H1 (cell line): Measurements from ENCODE around the gene PHLPP1. TPM values are rescaled to one million over a fixed set of nuclear protein-coding genes. Genes with fewer than 3 reads are reported as not detected.

Source experiments
- CTCF ChIA-PET: fragments of 300-600 bp; sonication (Branson Sonifier 250); formaldehyde crosslinking; loops from one replicate; lab custom pipeline; 2021; ENCODE audit not compliant: partially characterized antibody; lab: Charles Lee
- POLR2A ChIA-PET: fragments of 300-600 bp; sonication (Branson Sonifier 250); formaldehyde crosslinking; loops from one replicate; lab custom pipeline; 2021; ENCODE audit warnings: inconsistent platforms; ENCODE audit not compliant: partially characterized antibody; lab: Charles Lee
- DNase-seq, 2 experiments: peaks; one replicate each; pipeline versions ENCODE4 v3.0.0 to v3.0.0-alpha.2; 2010 to 2022; ENCODE audit warnings: low spot score in 2 of 2, low read depth in 1 of 2, mixed read lengths in 1 of 2
- FAIRE-seq: peaks from 2 replicates; lab custom pipeline; 2011; peaks lifted over from hg19 to GRCh38; lab: Jason Lieb, UNC
- H2AFZ ChIP-seq: 2 replicates; pipeline ENCODE4 v1.8.1; 2012; ENCODE audit warnings: low read length, inconsistent platforms
- H2AK5ac ChIP-seq: 2 replicates; pipeline ENCODE4 v1.6.1; 2013; ENCODE audit warnings: low read depth, low read length
- H2BK120ac ChIP-seq: replicated peaks from 2 replicates; pipeline ENCODE3; 2013; ENCODE audit warnings: low read depth, low read length, inconsistent platforms
- H2BK12ac ChIP-seq: 2 replicates; pipeline ENCODE4 v1.6.1; 2013; ENCODE audit warnings: low read depth, low read length
- H2BK15ac ChIP-seq: 2 replicates; pipeline ENCODE4 v1.6.1; 2013; ENCODE audit warnings: low read length
- H2BK20ac ChIP-seq: 2 replicates; pipeline ENCODE4 v1.6.1; 2013; ENCODE audit warnings: low read length
- H2BK5ac ChIP-seq: 2 replicates; pipeline ENCODE4 v1.6.1; 2013; ENCODE audit warnings: low read depth, low read length
- H3K14ac ChIP-seq: 2 replicates; pipeline ENCODE4 v1.6.1; 2013; ENCODE audit warnings: inconsistent platforms; ENCODE audit not compliant: insufficient read length
- H3K18ac ChIP-seq: 2 replicates; pipeline ENCODE4 v1.6.1; 2013; ENCODE audit warnings: low read length; ENCODE audit errors: extremely low read depth
- H3K23ac ChIP-seq: 2 replicates; pipeline ENCODE4 v1.6.1; 2013; ENCODE audit warnings: inconsistent platforms; ENCODE audit not compliant: insufficient read length
- H3K23me2 ChIP-seq: 2 replicates; pipeline ENCODE4 v1.6.1; 2013; ENCODE audit warnings: low read depth, low read length
- H3K27ac ChIP-seq: 2 replicates; pipeline ENCODE4 v1.6.1; 2011; ENCODE audit warnings: low read depth, low read length, inconsistent platforms
- H3K27me3 ChIP-seq, 4 experiments: replicated peaks in 1 of 4; 1 replicate in 1 of 4; 2 replicates in 3 of 4; pipeline versions ENCODE4 v1.6.1 to v1.8.1; 2011 to 2013; ENCODE audit warnings: low read length in 3 of 4, mild to moderate bottlenecking in 3 of 4, inconsistent platforms in 2 of 4, mixed read lengths in 2 of 4, moderate library complexity in 1 of 4; ENCODE audit not compliant: control insufficient read depth in 3 of 4, insufficient read depth in 3 of 4; ENCODE audit errors: extremely low read depth in 1 of 4
- H3K36me3 ChIP-seq, 4 experiments: 2 replicates each; pipeline versions ENCODE4 v1.6.1 to v1.8.1; 2011 to 2013; ENCODE audit warnings: mild to moderate bottlenecking in 4 of 4, low read length in 3 of 4, moderate library complexity in 2 of 4, control low read depth in 1 of 4, inconsistent platforms in 1 of 4; ENCODE audit not compliant: insufficient read depth in 4 of 4, control insufficient read depth in 2 of 4
- H3K4ac ChIP-seq: replicated peaks from 2 replicates; pipeline ENCODE3; 2013; ENCODE audit warnings: low read length, low read depth, mixed read lengths, inconsistent platforms; ENCODE audit not compliant: insufficient read length
- H3K4me1 ChIP-seq, 4 experiments: replicated peaks in 1 of 4; 1 replicate in 1 of 4; 2 replicates in 3 of 4; pipeline versions ENCODE4 v1.6.1 to v1.8.1; 2011 to 2013; ENCODE audit warnings: low read length in 3 of 4, inconsistent platforms in 2 of 4, mixed read lengths in 1 of 4; ENCODE audit not compliant: insufficient read depth in 4 of 4, control insufficient read depth in 3 of 4
- H3K4me2 ChIP-seq, 2 experiments: 2 replicates each; pipeline versions ENCODE4 v1.6.1 to v1.8.1; 2011 to 2013; ENCODE audit warnings: low read depth in 2 of 2, low read length in 2 of 2, control low read depth in 1 of 2, inconsistent platforms in 1 of 2, mild to moderate bottlenecking in 1 of 2; ENCODE audit not compliant: insufficient read depth in 1 of 2
- H3K4me3 ChIP-seq, 4 experiments: fragments of 200-600, 300-600 bp in 1 of 4; sonication (generic), shearing (Covaris generic), sonication (Bioruptor Twin) in 1 of 4; 2 replicates each; pipeline versions ENCODE4 v1.5.1 to v1.8.1; 2011 to 2016; ENCODE audit warnings: low read length in 4 of 4, low read depth in 3 of 4, control low read depth in 2 of 4, inconsistent platforms in 2 of 4, mild to moderate bottlenecking in 2 of 4, mixed read lengths in 1 of 4, moderate library complexity in 1 of 4; ENCODE audit not compliant: insufficient read depth in 2 of 4; ENCODE audit errors: extremely low read depth in 1 of 4
- H3K56ac ChIP-seq: replicated peaks from 2 replicates; pipeline ENCODE3; 2013; ENCODE audit warnings: low read depth, mild to moderate bottlenecking, mixed read lengths, low read length, inconsistent platforms; ENCODE audit not compliant: insufficient read length
- H3K79me1 ChIP-seq: 2 replicates; pipeline ENCODE4 v1.6.1; 2013; ENCODE audit warnings: low read depth, low read length, control low read depth
- H3K79me2 ChIP-seq, 2 experiments: 2 replicates each; pipeline versions ENCODE4 v1.6.1 to v1.8.1; 2012 to 2013; ENCODE audit warnings: low read length in 2 of 2, mild to moderate bottlenecking in 2 of 2, inconsistent platforms in 1 of 2; ENCODE audit not compliant: insufficient read depth in 2 of 2, control insufficient read depth in 1 of 2
- H3K9ac ChIP-seq, 4 experiments: replicated peaks in 1 of 4; 1 replicate in 1 of 4; 2 replicates in 3 of 4; pipeline versions ENCODE4 v1.6.1 to v1.8.1; 2011 to 2013; ENCODE audit warnings: low read depth in 3 of 4, low read length in 3 of 4, control low read depth in 2 of 4, mild to moderate bottlenecking in 2 of 4, moderate library complexity in 2 of 4, inconsistent platforms in 1 of 4; ENCODE audit errors: extremely low read depth in 1 of 4
- H3K9me3 ChIP-seq, 2 experiments: 2 replicates each; pipeline versions ENCODE4 v1.6.1 to v1.8.1; 2012 to 2013; ENCODE audit warnings: mild to moderate bottlenecking in 2 of 2, moderate library complexity in 2 of 2, control low read depth in 1 of 2, inconsistent platforms in 1 of 2, low read depth in 1 of 2, low read length in 1 of 2, mixed read lengths in 1 of 2; ENCODE audit not compliant: insufficient read depth in 2 of 2
- H4K20me1 ChIP-seq, 2 experiments: replicated peaks in 1 of 2; 2 replicates each; pipeline versions ENCODE3 to v1.8.1; 2011 to 2013; ENCODE audit warnings: inconsistent platforms in 2 of 2, low read length in 2 of 2, mild to moderate bottlenecking in 1 of 2; ENCODE audit not compliant: insufficient read depth in 2 of 2, control insufficient read depth in 1 of 2
- H4K5ac ChIP-seq: 2 replicates; pipeline ENCODE4 v1.6.1; 2013; ENCODE audit warnings: low read length, low read depth, mixed read lengths, inconsistent platforms; ENCODE audit not compliant: insufficient read length
- H4K8ac ChIP-seq: 2 replicates; pipeline ENCODE4 v1.8.0; 2013; ENCODE audit warnings: mild to moderate bottlenecking, moderate library complexity, low read length, inconsistent platforms; ENCODE audit not compliant: insufficient read depth; ENCODE audit errors: extremely low read depth
- H4K91ac ChIP-seq: replicated peaks from 2 replicates; pipeline ENCODE3; 2013; ENCODE audit warnings: low read length, mixed read lengths, inconsistent platforms; ENCODE audit not compliant: insufficient read length
- CHD2 ChIP-seq: IDR thresholded peaks from 2 replicates; pipeline ENCODE4 v1.6.1; 2012; ENCODE audit warnings: low read length, improper control_type of control experiment
- CTBP2 ChIP-seq: IDR thresholded peaks from 2 replicates; pipeline ENCODE4 v1.7.0; 2011; ENCODE audit warnings: borderline replicate concordance, mild to moderate bottlenecking, moderate library complexity, mixed read lengths, low read length; ENCODE audit not compliant: insufficient read depth, insufficient read length
- KDM4A ChIP-seq: IDR thresholded peaks from one replicate; pipeline ENCODE4 v1.7.1; 2012; ENCODE audit warnings: low read depth, mild to moderate bottlenecking, moderate library complexity, low read length, inconsistent platforms; ENCODE audit not compliant: severe bottlenecking
- PHF8 ChIP-seq: fragments of 200-600 bp; sonication (generic); conservative IDR thresholded peaks from 2 replicates; pipeline ENCODE4 v1.7.1; 2012; ENCODE audit warnings: low read depth, mild to moderate bottlenecking, inconsistent platforms, low read length, moderate library complexity
- SAP30 ChIP-seq: fragments of 300-600 bp; sonication (generic); IDR thresholded peaks from 2 replicates; pipeline ENCODE4 v1.7.1; 2012; ENCODE audit warnings: low read length, moderate library complexity, mild to moderate bottlenecking, inconsistent platforms; ENCODE audit not compliant: insufficient read depth, insufficient replicate concordance
- SIN3A ChIP-seq, 2 experiments: IDR thresholded peaks in 1 of 2; conservative IDR thresholded peaks in 1 of 2; 2 replicates each; pipeline ENCODE4 v1.6.1; 2011 to 2012; ENCODE audit warnings: low read length in 2 of 2, improper control_type of control experiment in 1 of 2, low read depth in 1 of 2, mild to moderate bottlenecking in 1 of 2
- SIRT6 ChIP-seq: IDR thresholded peaks from one replicate; pipeline ENCODE4 v1.7.1; 2012; ENCODE audit warnings: low read length, inconsistent platforms
- SP1 ChIP-seq: IDR thresholded peaks from 2 replicates; pipeline ENCODE4 v1.6.1; 2011; ENCODE audit warnings: low read depth, low read length
- SUZ12 ChIP-seq: fragments of 200-600 bp; sonication (generic); IDR thresholded peaks from 2 replicates; pipeline ENCODE4 v1.6.1; 2012; ENCODE audit warnings: mild to moderate bottlenecking, inconsistent platforms, low read length, moderate library complexity, mixed read lengths
- polyA plus RNA-seq, 7 experiments: library from polyadenylated mRNA; depleted of rRNA in 3 of 7; stranded (reverse) in 5 of 7; unstranded in 2 of 7; fragments of >200 nt in 5 of 7; fragments of 200-250 nt in 2 of 7; gene quantifications; 1 replicate in 5 of 7; 2 replicates in 1 of 7; 4 replicates in 1 of 7; pipeline versions ENCODE4 v1.2.1 to v1.2.3, GENCODE V29; 2011 to 2013; ENCODE audit warnings: missing spikeins in 2 of 7, mixed read lengths in 2 of 7
- total RNA-seq: library from RNA; stranded (reverse); fragmentation: NEBNext Ultra II Directional; extraction: Animal tissue kit (Norgen Biotek cat#: 25700); gene quantifications from 2 replicates; pipeline ENCODE4 v1.2.1, GENCODE V29; 2021

The PHLPP1 gene
- total and polyA plus RNA-seq, 2 of the 8 experiments (the other 6 are each of a cell fraction or from before 2014, with no cell fraction given): 28.0 to 66.3 TPM

DNA sequence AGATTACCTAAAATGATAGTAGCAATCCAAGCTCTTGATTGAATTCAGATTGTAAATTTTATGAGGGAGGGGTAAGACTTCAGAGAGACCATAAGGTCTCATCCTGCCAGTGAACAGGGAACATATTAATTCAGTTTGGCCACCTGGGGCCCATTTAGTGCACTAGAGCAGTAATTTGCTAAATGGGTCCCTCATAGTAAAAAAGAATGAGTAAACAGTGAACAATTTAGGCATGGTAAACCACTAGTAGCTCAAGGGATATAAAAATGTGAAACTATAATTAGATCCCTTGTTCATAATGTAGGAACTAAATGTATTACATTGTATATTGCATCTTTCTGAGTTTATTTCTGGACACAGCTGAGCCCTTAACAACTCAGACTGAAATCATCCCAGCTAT, 4.9 kb upstream of the PHLPP1 start:
- ChIA-PET CTCF (interaction anchor here (0.6 to 1.0 kb wide), 5 partner anchors 74 to 539 kb away, joined by 3 to 4 read pairs (median 3); no protein-coding TSS in a partner anchor), POLR2A (interaction anchor here (1.0 to 1.2 kb wide), 2 partner anchors 21 to 177 kb away, joined by 3 to 4 read pairs; no protein-coding TSS in a partner anchor)
- no peak overlapping the region for H2BK5ac ChIP-seq
- H4K8ac ChIP-seq: no peak overlapping the region
- H2BK20ac ChIP-seq: no peak overlapping the region
- no peak overlapping the region for H2BK120ac ChIP-seq
- H3K23me2 ChIP-seq: no peaks in the 10 kb centered on the region; the same call in 1 of the 2 replicates
- H3K79me1 ChIP-seq: no peaks in the 10 kb centered on the region
- H2BK12ac ChIP-seq: no peak overlapping the region
- H2BK15ac ChIP-seq: no peak overlapping the region
- FAIRE-seq: no peak
- DNase-seq: no peak
- H3K23ac ChIP-seq: no peak overlapping the region
- H2AFZ ChIP-seq: no peak overlapping the region
- no peak overlapping the region for H3K4me2 ChIP-seq
- H3K18ac ChIP-seq: no peak overlapping the region
- no peak overlapping the region for H3K27ac ChIP-seq
- no peaks in the 10 kb centered on the region for H3K9me3 ChIP-seq
- no peaks in the 10 kb centered on the region for H4K20me1 ChIP-seq
- no peak overlapping the region for H3K4me3 ChIP-seq
- no peak overlapping the region for H3K4ac ChIP-seq
- H4K91ac ChIP-seq: no peak overlapping the region
- H2AK5ac ChIP-seq: no peak overlapping the region
- H4K5ac ChIP-seq: no peak overlapping the region
- no peak overlapping the region for H3K56ac ChIP-seq
- peaks cover 0 to 8% (median 6%) of the 10 kb centered on the region in 4 experiments; a peak in 5 of 7 replicates for H3K4me1 ChIP-seq
- no peaks in the 10 kb centered on the region for H3K27me3 ChIP-seq
- H3K9ac ChIP-seq: no peak overlapping the region
- no peaks in the 10 kb centered on the region for H3K36me3 ChIP-seq
- TF ChIP-seq PHF8 (no peak), KDM4A (no peak), SAP30 (no peak), SIN3A (conservative IDR thresholded peaks at IDR 0.05 in 1 of 2, IDR thresholded peaks at IDR 0.05 in 1 of 2; ENCODE audit: low read depth in 1 of 2, low read length in 2 of 2) (no peak), CHD2 (no peak), SP1 (no peak), CTBP2 (no peak), SUZ12 (no peak), SIRT6 (no peak)
- no peaks in the 10 kb centered on the region for H3K79me2 ChIP-seq
- no peak overlapping the region for H3K14ac ChIP-seq
